Stimulated activated CD8-positive, alpha-beta memory T cell treated with anti-CD3 and anti-CD28 coated beads, Interleukin-12 subunit alpha, Interleukin-12 subunit beta, amount 100 ng/mL, for 24 hours (primary cell): Measurements from ENCODE around the gene THBD.

ENCODE experiments used
- DNase-seq: peaks from one replicate; pipeline ENCODE4 v3.0.0-alpha.2; 2020; ENCODE audit errors: extremely low read depth

The THBD gene

GRCh38 chr20:23049201-23050075 is at the start of gene THBD:
Gene THBD (minus strand): TSS chr20:23049672. CDS start chr20:23049504, 168 bp downstream.
- DNase-seq, result no peak

- no peak for DNase-seq
These were observed 48.4 kb upstream of the THBD start for GRCh38 chr20:23097636-23098580.

GRCh38 chr20:23096986-23097520 is 47.6 kb upstream of the THBD start:
- no peak for DNase-seq

GRCh38 chr20:23096097-23096496 is 46.6 kb upstream of the THBD start:
- DNase-seq, result no peak

- DNase-seq, result no peak
These were observed 46.0 kb upstream of the THBD start for GRCh38 chr20:23095499-23095898.

- DNase-seq, result no peak
These were observed 45.5 kb upstream of the THBD start for GRCh38 chr20:23094927-23095326.

- DNase-seq, result no peak
These were observed 44.9 kb upstream of the THBD start for GRCh38 chr20:23094213-23094896.

GRCh38 chr20:23093613-23094012 is 44.1 kb upstream of the THBD start:
- DNase-seq, result no peak

GRCh38 chr20:23092861-23093495 is 43.5 kb upstream of the THBD start:
- DNase-seq, result no peak

GRCh38 chr20:23092384-23092756 is 42.9 kb upstream of the THBD start:
- DNase-seq, result no peak

- DNase-seq, result no peak
These were observed 42.4 kb upstream of the THBD start for GRCh38 chr20:23091721-23092383.

- DNase-seq, result no peak
These were observed 41.4 kb upstream of the THBD start for GRCh38 chr20:23090878-23091277.

- no peak for DNase-seq
These were observed 40.7 kb upstream of the THBD start for GRCh38 chr20:23090147-23090546.

- DNase-seq, result no peak
These were observed 39.4 kb upstream of the THBD start for GRCh38 chr20:23088866-23089265.

- no peak for DNase-seq
These were observed 38.2 kb upstream of the THBD start for GRCh38 chr20:23087587-23088251.

GRCh38 chr20:23086931-23087411 is 37.5 kb upstream of the THBD start:
- DNase-seq, result no peak

- no peak for DNase-seq
These were observed 36.6 kb upstream of the THBD start, which contains the start of gene CD93 for GRCh38 chr20:23086056-23086566. Gene CD93 (minus strand): TSS chr20:23086324. CDS start chr20:23086192, 132 bp downstream.

- DNase-seq, result no peak
These were observed 36.1 kb upstream of the THBD start for GRCh38 chr20:23085436-23086055.

- no peak for DNase-seq
These were observed 35.4 kb upstream of the THBD start for GRCh38 chr20:23084845-23085365.
